ENCODE measurements around the gene NDUFS1. TPM values are rescaled to one million over a fixed set of nuclear protein-coding genes. Genes with fewer than 3 reads are reported as not detected.
"Not testable (repeated sequence)": the region's sequence is repeated elsewhere in the genome, so short reads cannot be mapped to it uniquely, and the experiment has no call there.

Gene NDUFS1
- total and polyA plus RNA-seq, 2 donors, result 20.8 to 61.1 TPM

DNA sequence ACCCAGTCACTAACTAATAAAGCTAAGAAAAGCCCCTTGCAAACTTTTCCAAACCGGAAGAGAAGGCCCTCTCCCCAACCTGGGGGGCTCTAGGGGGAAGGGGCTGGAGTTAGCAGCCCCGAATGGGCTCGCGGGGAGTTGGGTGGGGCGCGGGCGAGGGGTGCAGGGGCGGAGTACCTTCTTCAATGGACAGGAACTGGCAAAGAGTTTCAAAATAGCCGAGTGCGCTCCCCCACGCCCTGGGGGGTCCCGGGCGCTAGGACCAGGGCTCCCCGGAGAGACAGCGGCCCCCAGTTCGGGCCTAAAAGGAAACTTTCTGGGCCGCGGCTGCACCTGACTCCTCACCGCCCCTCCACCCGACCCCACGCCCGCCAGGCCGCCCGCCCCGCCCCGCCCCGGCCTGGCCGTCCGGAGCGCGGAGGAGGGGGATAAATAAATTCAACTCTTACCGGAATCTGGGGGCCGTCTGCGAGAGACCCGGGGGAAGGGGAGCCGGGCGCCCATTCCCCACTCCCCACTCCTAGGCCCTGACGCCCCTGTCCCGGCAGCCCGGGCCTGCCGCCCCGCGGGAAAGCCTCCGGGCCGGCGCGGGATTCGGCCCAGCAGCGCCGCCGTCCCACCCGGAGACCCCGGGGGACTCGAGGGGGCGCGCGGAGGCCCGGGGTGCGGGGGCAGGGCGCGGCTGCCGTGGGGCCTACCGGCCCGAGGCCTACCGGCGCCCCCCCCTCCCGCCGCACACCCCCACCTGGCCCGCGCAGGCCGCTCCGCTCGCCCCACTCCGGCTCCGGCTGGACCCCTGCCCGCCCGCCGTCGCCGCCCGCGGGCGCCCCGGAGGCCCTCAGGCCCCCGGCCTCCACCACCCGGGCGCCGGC, 74.1 kb downstream of the NDUFS1 start:
- peak overlapping the region; percentile 88 to 95 for H3K4me3 ChIP-seq (ENCODE audit: low read length in 2 of 2)
- no peaks in the 10 kb centered on the region for H3K9me3 ChIP-seq (ENCODE audit: control insufficient read depth in 2 of 2, insufficient read depth in 1 of 2, low read length in 1 of 2)
- peak in 5 of 9 donors; percentile 29 to 67 (median 38) for DNase-seq (ENCODE audit: low read depth in 6 of 9, low spot score in 9 of 9)
- peak overlapping the region; percentile 91 to 99 for H3K27ac ChIP-seq (ENCODE audit: low read depth in 1 of 2, low read length in 1 of 2)
- no peaks in the 10 kb centered on the region for H3K36me3 ChIP-seq (ENCODE audit: control insufficient read depth in 2 of 2, insufficient read depth in 2 of 2, low read length in 1 of 2)
- WGBS, result 1% methylated on average over 88 of the region's 88 CpGs
- H3K4me1 ChIP-seq (ENCODE audit: control insufficient read depth in 2 of 2, insufficient read depth in 2 of 2, low read length in 2 of 2), result peaks cover 9 to 11% of the 10 kb centered on the region in 2 donors
- no peaks in the 10 kb centered on the region for H3K27me3 ChIP-seq (ENCODE audit: control insufficient read depth in 2 of 2, insufficient read depth in 1 of 2, low read length in 1 of 2)

DNA sequence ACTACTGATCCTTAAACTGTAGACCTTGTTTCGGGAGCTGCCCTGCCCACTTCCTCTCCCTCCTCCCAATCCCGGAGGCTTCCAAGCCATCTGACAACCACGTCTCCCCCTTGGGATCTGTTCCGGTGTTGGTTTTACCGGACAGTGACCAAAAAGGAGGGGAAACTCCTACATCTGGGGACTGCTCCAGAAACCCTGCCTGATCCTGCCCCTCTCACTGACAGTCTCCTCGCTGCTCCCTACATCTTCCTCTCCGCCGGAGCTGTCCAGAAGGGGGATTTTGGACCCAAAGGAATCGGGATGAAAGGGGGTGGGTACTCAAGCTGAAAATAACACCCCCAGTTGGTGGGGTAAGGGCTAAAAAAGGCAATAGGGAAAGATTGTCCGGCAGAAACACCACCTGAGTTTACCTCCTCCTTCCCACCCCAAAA, 74.8 kb downstream of the NDUFS1 start:
- DNase-seq (ENCODE audit: low read depth in 6 of 9, low spot score in 9 of 9), result peak in 6 of 9 donors; percentile 11 to 54 (median 24)
- no peaks in the 10 kb centered on the region for H3K36me3 ChIP-seq (ENCODE audit: control insufficient read depth in 2 of 2, insufficient read depth in 2 of 2, low read length in 1 of 2)
- peaks cover 9 to 11% of the 10 kb centered on the region in 2 donors for H3K4me1 ChIP-seq (ENCODE audit: control insufficient read depth in 2 of 2, insufficient read depth in 2 of 2, low read length in 2 of 2)
- H3K9me3 ChIP-seq (ENCODE audit: control insufficient read depth in 2 of 2, insufficient read depth in 1 of 2, low read length in 1 of 2), result no peaks in the 10 kb centered on the region
- under 1% methylated on average over 10 of the region's 10 CpGs for WGBS
- peak overlapping the region; percentile 91 to 99 for H3K27ac ChIP-seq (ENCODE audit: low read depth in 1 of 2, low read length in 1 of 2)
- no peaks in the 10 kb centered on the region for H3K27me3 ChIP-seq (ENCODE audit: control insufficient read depth in 2 of 2, insufficient read depth in 1 of 2, low read length in 1 of 2)
- H3K4me3 ChIP-seq (ENCODE audit: low read length in 2 of 2), result peak overlapping the region; percentile 88 to 95

DNA sequence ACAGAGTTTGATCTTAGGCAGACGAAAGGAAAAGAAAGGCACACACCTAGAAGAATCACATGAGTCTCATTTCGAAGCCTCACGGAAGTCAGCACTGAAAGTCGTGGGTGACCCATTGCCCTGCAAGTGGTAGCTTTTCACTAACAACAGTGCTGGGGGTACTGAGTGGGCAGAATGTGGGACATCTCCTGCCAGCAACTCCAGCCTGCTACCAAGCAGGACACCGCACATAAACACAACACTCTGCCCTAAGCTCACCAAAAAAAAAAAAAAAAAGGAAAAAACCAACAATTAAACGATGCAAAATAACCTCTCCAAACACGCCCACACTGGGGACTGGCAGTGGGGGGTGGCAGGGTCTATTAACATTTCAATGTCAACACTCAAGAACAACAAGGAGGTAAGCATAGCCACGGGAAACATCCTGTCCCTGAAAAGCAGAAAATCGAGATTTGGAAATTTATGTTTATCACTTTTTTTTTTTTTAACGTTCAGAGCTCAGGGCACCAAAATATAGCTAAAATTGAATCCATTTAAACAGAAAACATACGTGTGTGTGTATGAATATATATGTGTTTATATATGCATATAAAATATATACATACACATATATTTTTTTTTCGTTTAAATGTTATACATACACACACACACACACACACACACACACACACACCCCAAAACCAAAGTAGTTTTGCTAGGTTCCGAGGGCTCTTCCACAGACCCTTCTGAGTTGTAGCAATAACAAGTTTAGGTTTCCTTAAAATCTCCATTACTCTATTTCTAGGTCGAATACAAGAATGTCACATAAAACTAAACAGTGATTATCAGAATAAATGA, 75.4 kb downstream of the NDUFS1 start:
- WGBS, result 23% methylated on average over 14 of the region's 14 CpGs
- H3K9me3 ChIP-seq (ENCODE audit: control insufficient read depth in 2 of 2, insufficient read depth in 1 of 2, low read length in 1 of 2), result no peaks in the 10 kb centered on the region
- no peaks in the 10 kb centered on the region for H3K36me3 ChIP-seq (ENCODE audit: control insufficient read depth in 2 of 2, insufficient read depth in 2 of 2, low read length in 1 of 2)
- no peaks in the 10 kb centered on the region for H3K27me3 ChIP-seq (ENCODE audit: control insufficient read depth in 2 of 2, insufficient read depth in 1 of 2, low read length in 1 of 2)
- H3K4me1 ChIP-seq (ENCODE audit: control insufficient read depth in 2 of 2, insufficient read depth in 2 of 2, low read length in 2 of 2), result peaks cover 9 to 11% of the 10 kb centered on the region in 2 donors
- peak overlapping the region; percentile 88 to 95 for H3K4me3 ChIP-seq (ENCODE audit: low read length in 2 of 2)
- H3K27ac ChIP-seq (ENCODE audit: low read depth in 1 of 2, low read length in 1 of 2), result peak overlapping the region; percentile 91 to 99
- peak in 3 of 9 donors; percentile 17 to 47 (median 27) for DNase-seq (ENCODE audit: low read depth in 6 of 9, low spot score in 9 of 9)

DNA sequence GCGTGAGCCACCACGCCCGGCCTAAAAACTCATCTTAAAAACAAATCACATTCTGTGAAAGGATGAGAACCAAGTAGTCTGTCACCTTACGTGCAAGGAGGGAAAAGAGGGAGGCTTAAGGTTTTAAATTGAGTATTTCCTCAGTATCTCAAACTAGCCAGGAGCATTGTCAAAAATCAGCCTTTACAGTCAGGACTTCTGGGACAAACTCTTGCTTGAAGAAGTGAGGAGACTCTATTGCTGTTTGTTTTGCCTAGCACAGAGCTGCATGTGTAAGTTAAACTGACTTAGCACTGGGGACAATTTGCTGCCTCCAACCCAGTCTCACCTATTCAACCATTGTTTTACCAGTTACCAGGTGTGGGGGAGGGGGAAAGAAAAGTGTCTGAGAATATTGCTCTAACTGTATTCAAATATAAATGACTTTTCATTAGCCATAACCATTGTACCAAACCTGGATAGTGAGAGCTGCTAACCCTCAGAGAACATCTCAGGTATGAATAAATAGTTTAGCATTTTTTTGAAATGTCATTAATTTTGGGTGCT, 76.9 kb downstream of the NDUFS1 start:
- DNase-seq (ENCODE audit: low read depth in 6 of 9, low spot score in 9 of 9), result peak in 1 of 9 donors; percentile 11

DNA sequence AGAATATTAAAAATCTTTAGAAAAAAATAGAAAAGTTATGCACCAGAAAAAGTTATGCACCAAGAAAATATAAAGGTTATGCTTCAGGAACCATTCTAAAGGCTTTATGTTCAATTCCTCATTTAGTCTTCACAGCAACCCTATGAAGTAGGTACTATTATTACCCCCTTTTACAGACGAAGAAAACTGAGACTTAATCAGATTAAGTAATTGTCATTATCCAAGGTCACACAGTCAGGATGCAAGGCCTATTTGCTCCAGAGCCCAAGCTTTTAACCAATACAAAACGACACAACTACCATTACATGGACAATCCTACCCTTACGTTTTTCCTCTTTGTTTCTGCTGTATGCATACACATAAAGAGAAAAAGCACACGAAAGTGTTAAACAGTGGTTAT, 78.3 kb downstream of the NDUFS1 start:
- Histone ChIP-seq H3K4me3 (ENCODE audit: low read length in 2 of 2) (no peak overlapping the region), H3K4me1 (ENCODE audit: control insufficient read depth in 2 of 2, insufficient read depth in 2 of 2, low read length in 2 of 2) (peaks cover 9 to 11% of the 10 kb centered on the region in 2 donors), H3K27me3 (ENCODE audit: control insufficient read depth in 2 of 2, insufficient read depth in 1 of 2, low read length in 1 of 2) (no peaks in the 10 kb centered on the region), H3K27ac (ENCODE audit: low read depth in 1 of 2, low read length in 1 of 2) (no peak overlapping the region), H3K9me3 (ENCODE audit: control insufficient read depth in 2 of 2, insufficient read depth in 1 of 2, low read length in 1 of 2) (no peaks in the 10 kb centered on the region), H3K36me3 (ENCODE audit: control insufficient read depth in 2 of 2, insufficient read depth in 2 of 2, low read length in 1 of 2) (no peaks in the 10 kb centered on the region)
- DNase-seq (ENCODE audit: low read depth in 6 of 9, low spot score in 9 of 9), result no peak
- 95% methylated on average over 4 of the region's 4 CpGs for WGBS

More for the DNA sequence above, 76.9 kb downstream of the NDUFS1 start:
- no peaks in the 10 kb centered on the region for H3K27me3 ChIP-seq (ENCODE audit: control insufficient read depth in 2 of 2, insufficient read depth in 1 of 2, low read length in 1 of 2)
- H3K4me3 ChIP-seq (ENCODE audit: low read length in 2 of 2), result no peak overlapping the region
- H3K4me1 ChIP-seq (ENCODE audit: control insufficient read depth in 2 of 2, insufficient read depth in 2 of 2, low read length in 2 of 2), result peaks cover 9 to 11% of the 10 kb centered on the region in 2 donors
- no peak overlapping the region for H3K27ac ChIP-seq (ENCODE audit: low read depth in 1 of 2, low read length in 1 of 2)
- no peaks in the 10 kb centered on the region for H3K36me3 ChIP-seq (ENCODE audit: control insufficient read depth in 2 of 2, insufficient read depth in 2 of 2, low read length in 1 of 2)
- 97% methylated on average over 4 of the region's 4 CpGs for WGBS
- H3K9me3 ChIP-seq (ENCODE audit: control insufficient read depth in 2 of 2, insufficient read depth in 1 of 2, low read length in 1 of 2), result no peaks in the 10 kb centered on the region

DNA sequence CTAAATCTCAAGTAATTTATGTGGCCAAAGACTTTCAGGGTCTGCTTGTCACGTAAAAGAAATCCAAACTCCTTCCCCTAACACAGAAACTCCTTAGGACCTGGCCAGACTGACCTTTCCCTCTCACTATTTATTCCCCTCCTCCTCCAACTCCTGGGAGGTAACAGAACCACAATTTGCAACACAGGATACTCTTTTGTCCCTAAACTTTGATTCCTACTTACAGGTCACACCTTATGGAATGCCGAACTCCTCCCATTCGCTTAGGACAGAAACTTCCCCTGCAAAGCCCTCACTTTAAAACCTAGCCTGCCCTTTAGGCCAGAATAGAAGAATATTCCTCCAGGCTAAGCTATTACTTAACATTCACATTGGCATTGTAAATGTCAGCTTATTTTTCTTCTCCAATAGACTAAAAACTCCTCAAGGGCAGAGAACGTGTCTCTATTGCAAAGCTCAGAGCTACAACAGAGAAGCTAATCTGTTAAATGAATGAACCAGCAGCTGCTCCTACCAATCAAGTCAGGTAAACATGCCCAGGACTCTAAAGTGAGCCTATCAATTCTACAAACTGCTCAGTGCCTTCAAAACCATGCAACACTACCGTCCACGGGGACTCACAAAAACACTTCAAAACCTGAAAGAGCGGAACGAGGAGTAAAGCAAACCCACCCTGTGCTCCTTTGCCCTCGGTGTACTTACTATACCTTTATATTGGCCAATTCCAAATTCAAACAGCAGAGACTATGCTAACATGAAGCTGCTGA, 79.4 kb downstream of the NDUFS1 start:
- peaks cover 9 to 11% of the 10 kb centered on the region in 2 donors for H3K4me1 ChIP-seq (ENCODE audit: control insufficient read depth in 2 of 2, insufficient read depth in 2 of 2, low read length in 2 of 2)
- no peaks in the 10 kb centered on the region for H3K27me3 ChIP-seq (ENCODE audit: control insufficient read depth in 2 of 2, insufficient read depth in 1 of 2, low read length in 1 of 2)
- H3K36me3 ChIP-seq (ENCODE audit: control insufficient read depth in 2 of 2, insufficient read depth in 2 of 2, low read length in 1 of 2), result no peaks in the 10 kb centered on the region
- H3K27ac ChIP-seq (ENCODE audit: low read depth in 1 of 2, low read length in 1 of 2), result no peak overlapping the region
- 95% methylated on average over 9 of the region's 9 CpGs for WGBS
- no peak for DNase-seq (ENCODE audit: low read depth in 6 of 9, low spot score in 9 of 9)
- no peak overlapping the region for H3K4me3 ChIP-seq (ENCODE audit: low read length in 2 of 2)
- H3K9me3 ChIP-seq (ENCODE audit: control insufficient read depth in 2 of 2, insufficient read depth in 1 of 2, low read length in 1 of 2), result no peaks in the 10 kb centered on the region

DNA sequence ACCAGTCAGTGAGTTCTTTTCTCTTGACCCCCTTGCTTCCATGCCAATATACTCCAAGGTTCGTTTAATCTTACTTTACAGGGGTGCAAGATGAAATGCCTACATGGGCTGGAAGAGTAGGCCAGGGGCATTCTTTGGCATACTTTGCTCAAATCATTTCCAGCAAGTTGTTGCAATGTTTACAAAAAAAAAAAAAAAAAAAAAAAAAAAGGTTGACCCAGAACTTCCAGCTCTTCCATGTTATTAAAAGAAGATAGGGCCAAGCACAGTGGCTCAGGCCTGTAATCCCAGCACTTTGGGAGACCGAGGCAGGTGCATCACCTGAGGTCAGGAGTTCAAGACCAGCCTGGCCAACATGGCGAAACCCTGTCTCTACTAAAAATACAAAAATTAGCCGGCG, 81.4 kb downstream of the NDUFS1 start:
- H3K27me3 ChIP-seq (ENCODE audit: control insufficient read depth in 2 of 2, insufficient read depth in 1 of 2, low read length in 1 of 2); H3K36me3 ChIP-seq (ENCODE audit: control insufficient read depth in 2 of 2, insufficient read depth in 2 of 2, low read length in 1 of 2); H3K4me1 ChIP-seq (ENCODE audit: control insufficient read depth in 2 of 2, insufficient read depth in 2 of 2, low read length in 2 of 2); H3K9me3 ChIP-seq (ENCODE audit: control insufficient read depth in 2 of 2, insufficient read depth in 1 of 2, low read length in 1 of 2); H3K27ac ChIP-seq (ENCODE audit: low read depth in 1 of 2, low read length in 1 of 2); DNase-seq (ENCODE audit: low read depth in 6 of 9, low spot score in 9 of 9); H3K4me3 ChIP-seq (ENCODE audit: low read length in 2 of 2): not testable (repeated sequence)
- WGBS, result 97% methylated on average over 5 of the region's 5 CpGs

DNA sequence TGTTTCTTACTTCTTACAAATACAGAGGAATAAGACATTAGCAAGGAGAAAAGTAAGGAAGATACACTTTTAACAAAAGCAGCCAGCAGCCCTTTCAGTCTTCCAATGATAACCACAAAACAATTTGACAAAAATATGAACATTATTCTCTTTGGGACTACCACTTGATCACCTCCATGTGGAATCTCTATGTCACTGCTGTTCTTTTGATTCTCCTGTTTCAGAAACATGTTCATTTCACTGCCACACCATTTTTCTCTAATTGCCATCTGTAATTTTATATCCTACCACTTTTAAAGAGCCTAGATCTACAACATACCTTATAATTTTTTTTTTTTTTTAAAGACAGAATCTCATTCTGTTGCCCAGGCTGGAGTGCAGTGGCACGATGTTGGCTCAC, 84.1 kb downstream of the NDUFS1 start:
- Histone ChIP-seq H3K9me3 (ENCODE audit: control insufficient read depth in 2 of 2, insufficient read depth in 1 of 2, low read length in 1 of 2) (no peaks in the 10 kb centered on the region), H3K27me3 (ENCODE audit: control insufficient read depth in 2 of 2, insufficient read depth in 1 of 2, low read length in 1 of 2) (no peaks in the 10 kb centered on the region), H3K36me3 (ENCODE audit: control insufficient read depth in 2 of 2, insufficient read depth in 2 of 2, low read length in 1 of 2) (peaks cover 0 to 6% of the 10 kb centered on the region in 2 donors), H3K4me3 (ENCODE audit: low read length in 2 of 2) (no peak overlapping the region), H3K27ac (ENCODE audit: low read depth in 1 of 2, low read length in 1 of 2) (no peak overlapping the region), H3K4me1 (ENCODE audit: control insufficient read depth in 2 of 2, insufficient read depth in 2 of 2, low read length in 2 of 2) (no peaks in the 10 kb centered on the region)
- no peak for DNase-seq (ENCODE audit: low read depth in 6 of 9, low spot score in 9 of 9)
- WGBS, result 100% methylated on average over 1 of the region's 1 CpG
